ENCODE data around the gene TRIM27.
A peak's percentile ranks its signal among the peaks of the same experiment; 100 is the strongest.
"Not testable (repeated sequence)": the region's sequence is repeated elsewhere in the genome, so short reads cannot be mapped to it uniquely, and the experiment has no call there.

TRIM27 gene

GRCh38 chr6:28864326-28864923, 59.4 kb downstream of the TRIM27 start:
- DNase-seq (ENCODE audit: low read depth in 2 of 2) = no peak

GRCh38 chr6:28863604-28864325, 60.0 kb downstream of the TRIM27 start:
- peak; percentile 71 to 79 for DNase-seq (ENCODE audit: low read depth in 2 of 2)

GRCh38 chr6:28862077-28862476, 61.7 kb downstream of the TRIM27 start:
- DNase-seq (ENCODE audit: low read depth in 2 of 2) = no peak

GRCh38 chr6:28861339-28861738, 62.4 kb downstream of the TRIM27 start:
- no peak for DNase-seq (ENCODE audit: low read depth in 2 of 2)

GRCh38 chr6:28860581-28860980, 63.2 kb downstream of the TRIM27 start:
- no peak for DNase-seq (ENCODE audit: low read depth in 2 of 2)

- no peak for DNase-seq (ENCODE audit: low read depth in 2 of 2)
Measured at GRCh38 chr6:28858963-28859362, 64.8 kb downstream of the TRIM27 start.

GRCh38 chr6:28856620-28857005, 67.2 kb downstream of the TRIM27 start:
- DNase-seq (ENCODE audit: low read depth in 2 of 2) = no peak

- DNase-seq (ENCODE audit: low read depth in 2 of 2) = not testable (repeated sequence)
Measured at GRCh38 chr6:28854405-28854804, 69.4 kb downstream of the TRIM27 start.

All from activated CD8-positive, alpha-beta memory T cell treated with anti-CD3 and anti-CD28 coated beads for 4 hours (primary cell).